ENCODE results near the gene LTBP3.

GRCh38 chr11:65606876-65607613 is 48.9 kb upstream of the LTBP3 start:
- TF ChIP-seq CTCF (IDR thresholded peaks at IDR 0.05; ENCODE audit: insufficient read depth, low read length, poor library complexity, severe bottlenecking) (no peak), EZH2phosphoT487 (conservative IDR thresholded peaks at IDR 0.05; ENCODE audit: low read length) (no peak)
